ENCODE results near the gene SCFD2. TPM values are rescaled to one million over a fixed set of nuclear protein-coding genes. Genes with fewer than 3 reads are reported as not detected.

SCFD2 gene
- total RNA-seq, 1 experiment from 2014 or later = 8.4 TPM

GRCh38 chr4:52933738-52934137 lies 432.1 kb downstream of the SCFD2 start:
- intact Hi-C loops (cut with micrococcal nuclease; ENCODE audit: unreplicated experiment) = no loop called here
- Histone ChIP-seq H3K4me3 (ENCODE audit: low read depth, low read length, poor library complexity, severe bottlenecking) (no peak overlapping the region), H3K36me3 (ENCODE audit: insufficient read depth, low read length, poor library complexity, severe bottlenecking) (no peaks in the 10 kb centered on the region), H3K9me3 (ENCODE audit: low read depth, low read length, poor library complexity, severe bottlenecking) (no peaks in the 10 kb centered on the region), H3K27me3 (replicated peaks; ENCODE audit: insufficient read depth, low read depth, low read length, poor library complexity) (no peaks in the 10 kb centered on the region), H3K27ac (ENCODE audit: low read depth, low read length, poor library complexity, severe bottlenecking) (no peak overlapping the region), H3K4me1 (ENCODE audit: insufficient read depth, low read length, poor library complexity, severe bottlenecking) (no peaks in the 10 kb centered on the region)
- no peak for TF ChIP-seq CTCF (conservative IDR thresholded peaks at IDR 0.05; ENCODE audit: low read depth, low read length)
- TF ChIP-seq EZH2 (IDR thresholded peaks at IDR 0.05; ENCODE audit: borderline replicate concordance, low read depth, low read length, poor library complexity, severe bottlenecking) = no peak
- POLR2A ChIA-PET (ENCODE audit: low non-redundant PET) = no interaction called here
- CTCF ChIA-PET = no interaction called here
- DNase-seq (ENCODE audit: low spot score) = no peak
- no TSS peak for BruUV-seq (replicated peaks)

- H3K4me1 ChIP-seq (ENCODE audit: insufficient read depth, low read length, poor library complexity, severe bottlenecking) = no peaks in the 10 kb centered on the region
- no peak for TF ChIP-seq CTCF (conservative IDR thresholded peaks at IDR 0.05; ENCODE audit: low read depth, low read length)
- no peak for TF ChIP-seq EZH2 (IDR thresholded peaks at IDR 0.05; ENCODE audit: borderline replicate concordance, low read depth, low read length, poor library complexity, severe bottlenecking)
- H3K36me3 ChIP-seq (ENCODE audit: insufficient read depth, low read length, poor library complexity, severe bottlenecking) = no peaks in the 10 kb centered on the region
- CTCF ChIA-PET = no interaction called here
- intact Hi-C loops (cut with micrococcal nuclease; ENCODE audit: unreplicated experiment) = no loop called here
- H3K27me3 ChIP-seq (replicated peaks; ENCODE audit: insufficient read depth, low read depth, low read length, poor library complexity) = no peaks in the 10 kb centered on the region
- no peak for DNase-seq (ENCODE audit: low spot score)
- H3K9me3 ChIP-seq (ENCODE audit: low read depth, low read length, poor library complexity, severe bottlenecking) = no peaks in the 10 kb centered on the region
- BruUV-seq (replicated peaks) = no TSS peak
- POLR2A ChIA-PET (ENCODE audit: low non-redundant PET) = no interaction called here
- H3K4me3 ChIP-seq (ENCODE audit: low read depth, low read length, poor library complexity, severe bottlenecking) = no peak overlapping the region
- no peak overlapping the region for H3K27ac ChIP-seq (ENCODE audit: low read depth, low read length, poor library complexity, severe bottlenecking)
Measured at GRCh38 chr4:52932591-52933470, 433.0 kb downstream of the SCFD2 start.

- Histone ChIP-seq H3K27ac (ENCODE audit: low read depth, low read length, poor library complexity, severe bottlenecking) (no peak overlapping the region), H3K9me3 (ENCODE audit: low read depth, low read length, poor library complexity, severe bottlenecking) (no peaks in the 10 kb centered on the region), H3K36me3 (ENCODE audit: insufficient read depth, low read length, poor library complexity, severe bottlenecking) (no peaks in the 10 kb centered on the region), H3K4me1 (ENCODE audit: insufficient read depth, low read length, poor library complexity, severe bottlenecking) (no peaks in the 10 kb centered on the region), H3K4me3 (ENCODE audit: low read depth, low read length, poor library complexity, severe bottlenecking) (no peak overlapping the region), H3K27me3 (replicated peaks; ENCODE audit: insufficient read depth, low read depth, low read length, poor library complexity) (no peaks in the 10 kb centered on the region)
- ChIA-PET CTCF (no interaction called here), POLR2A (ENCODE audit: low non-redundant PET) (no interaction called here)
- intact Hi-C loops (cut with micrococcal nuclease; ENCODE audit: unreplicated experiment) = no loop called here
- BruUV-seq (replicated peaks) = no TSS peak
- no peak for DNase-seq (ENCODE audit: low spot score)
- TF ChIP-seq CTCF (conservative IDR thresholded peaks at IDR 0.05; ENCODE audit: low read depth, low read length) (no peak), EZH2 (IDR thresholded peaks at IDR 0.05; ENCODE audit: borderline replicate concordance, low read depth, low read length, poor library complexity, severe bottlenecking) (no peak)
Measured at GRCh38 chr4:52931243-52931642, 434.6 kb downstream of the SCFD2 start.

Data from A673 (cell line).